Adrenal gland (tissue), 5 donors: ENCODE measurements around the gene TMEM117.

Source experiments
- POLR2A ChIP-seq, 2 donors: fragments of 450-650 bp; IDR thresholded peaks; one replicate each; pipeline ENCODE4 v1.6.1; 2017; ENCODE audit warnings: antibody characterized with exemption in 2 of 2, mild to moderate bottlenecking in 2 of 2, moderate library complexity in 1 of 2
- TF ChIP-seq, protein P1 (sequence below), 6 experiments: fragments of 450-650 bp in 4 of 6; fragments of 200-600 bp in 2 of 6; sonication (generic) in 1 of 6; IDR thresholded peaks; 1 replicate in 5 of 6; 2 replicates in 1 of 6; pipeline versions ENCODE4 v1.5.1 to v1.8.0; 2016 to 2021; ENCODE audit warnings: antibody characterized with exemption in 6 of 6, mild to moderate bottlenecking in 2 of 6, moderate library complexity in 1 of 6
- donor health status: DM: no; HTN: no; CAD: no.

DNA sequence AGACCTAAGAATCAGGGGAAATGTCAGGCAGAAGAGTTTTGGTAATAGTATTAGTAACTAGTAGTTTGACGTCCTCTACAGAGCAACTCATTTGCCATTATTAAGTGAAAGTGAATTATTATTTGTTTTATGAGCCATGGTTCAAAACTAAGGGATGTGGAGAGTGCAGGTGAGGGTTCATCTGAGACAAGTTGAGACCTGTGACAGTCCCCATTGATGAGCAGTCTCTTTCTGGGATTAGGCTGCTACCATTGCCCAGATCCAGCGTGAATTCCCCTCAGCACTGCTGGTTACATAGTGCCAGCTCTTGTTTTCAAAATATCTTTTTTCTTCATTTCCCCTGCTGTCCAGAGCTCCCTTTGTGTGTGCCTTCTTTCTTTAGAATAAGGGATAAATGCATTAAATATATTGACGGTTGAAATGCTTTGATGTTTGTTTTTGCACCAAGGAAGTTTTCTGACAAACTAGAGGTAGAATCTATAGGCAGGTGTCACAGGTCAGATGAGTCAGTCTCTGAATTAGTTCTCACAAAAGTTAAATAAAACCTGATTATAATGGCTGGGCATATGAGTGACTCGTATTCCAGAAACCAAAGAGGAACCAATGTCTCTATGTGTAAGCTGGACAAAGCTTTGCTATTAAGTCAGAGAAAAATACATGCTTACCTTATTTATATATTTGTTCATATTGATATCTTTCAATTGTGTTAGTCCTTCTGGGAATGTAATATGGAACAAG is 381.4 kb downstream of the TMEM117 start:
- TF ChIP-seq POLR2A (IDR thresholded peaks at IDR 0.05), result no peak
- TF ChIP-seq, protein P1, sequence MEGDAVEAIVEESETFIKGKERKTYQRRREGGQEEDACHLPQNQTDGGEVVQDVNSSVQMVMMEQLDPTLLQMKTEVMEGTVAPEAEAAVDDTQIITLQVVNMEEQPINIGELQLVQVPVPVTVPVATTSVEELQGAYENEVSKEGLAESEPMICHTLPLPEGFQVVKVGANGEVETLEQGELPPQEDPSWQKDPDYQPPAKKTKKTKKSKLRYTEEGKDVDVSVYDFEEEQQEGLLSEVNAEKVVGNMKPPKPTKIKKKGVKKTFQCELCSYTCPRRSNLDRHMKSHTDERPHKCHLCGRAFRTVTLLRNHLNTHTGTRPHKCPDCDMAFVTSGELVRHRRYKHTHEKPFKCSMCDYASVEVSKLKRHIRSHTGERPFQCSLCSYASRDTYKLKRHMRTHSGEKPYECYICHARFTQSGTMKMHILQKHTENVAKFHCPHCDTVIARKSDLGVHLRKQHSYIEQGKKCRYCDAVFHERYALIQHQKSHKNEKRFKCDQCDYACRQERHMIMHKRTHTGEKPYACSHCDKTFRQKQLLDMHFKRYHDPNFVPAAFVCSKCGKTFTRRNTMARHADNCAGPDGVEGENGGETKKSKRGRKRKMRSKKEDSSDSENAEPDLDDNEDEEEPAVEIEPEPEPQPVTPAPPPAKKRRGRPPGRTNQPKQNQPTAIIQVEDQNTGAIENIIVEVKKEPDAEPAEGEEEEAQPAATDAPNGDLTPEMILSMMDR (IDR thresholded peaks at IDR 0.05), result no peak
